Neutrophil (primary cell): ENCODE measurements around the gene PROCR.

ENCODE experiments used
- H3K27ac ChIP-seq: fragments of 200-600 bp; sonication (generic); 2 replicates; pipeline ENCODE4 v1.5.1; 2016; ENCODE audit warnings: mild to moderate bottlenecking, moderate library complexity
- H3K27me3 ChIP-seq: fragments of 200-600 bp; sonication (generic); 2 replicates; pipeline ENCODE4 v1.6.0; 2016; ENCODE audit warnings: mild to moderate bottlenecking
- H3K36me3 ChIP-seq: fragments of 200-600 bp; sonication (generic); 2 replicates; pipeline ENCODE4 v1.5.1; 2017
- H3K4me1 ChIP-seq, 2 experiments: fragments of 200-600 bp in 1 of 2; sonication (generic) in 1 of 2; 1 replicate in 1 of 2; 2 replicates in 1 of 2; pipeline versions ENCODE4 v1.5.1 to v1.6.1; 2013 to 2016; ENCODE audit warnings: low read depth in 1 of 2, low read length in 1 of 2, mild to moderate bottlenecking in 1 of 2, moderate library complexity in 1 of 2; ENCODE audit not compliant: control insufficient read depth in 1 of 2, insufficient read depth in 1 of 2
- H3K4me3 ChIP-seq, 2 experiments: fragments of 200-600 bp in 1 of 2; sonication (generic) in 1 of 2; 1 replicate in 1 of 2; 2 replicates in 1 of 2; pipeline ENCODE4 v1.5.1; 2013 to 2016; ENCODE audit warnings: low read depth in 1 of 2, low read length in 1 of 2, mild to moderate bottlenecking in 1 of 2, moderate library complexity in 1 of 2
- H3K9me3 ChIP-seq: fragments of 200-600 bp; sonication (generic); 2 replicates; pipeline ENCODE4 v1.5.1; 2016
- CTCF ChIP-seq: fragments of 200-600 bp; sonication (generic); IDR thresholded peaks from 2 replicates; pipeline ENCODE4 v1.5.1; 2016; ENCODE audit warnings: antibody characterized with exemption

Gene PROCR

GRCh38 chr20:35224536-35224935 is 52.7 kb downstream of the PROCR start:
- H3K27me3 ChIP-seq = peaks cover 57% of the 10 kb centered on the region
- peaks cover 0 to 8% of the 10 kb centered on the region in 2 experiments for H3K4me1 ChIP-seq
- H3K27ac ChIP-seq = no peak overlapping the region
- no peak for TF ChIP-seq CTCF
- H3K36me3 ChIP-seq = no peaks in the 10 kb centered on the region
- no peaks in the 10 kb centered on the region for H3K9me3 ChIP-seq
- H3K4me3 ChIP-seq = no peak overlapping the region

GRCh38 chr20:35225319-35226125 is 53.6 kb downstream of the PROCR start:
- H3K27ac ChIP-seq = no peak overlapping the region
- H3K36me3 ChIP-seq = no peaks in the 10 kb centered on the region
- no peaks in the 10 kb centered on the region for H3K9me3 ChIP-seq
- peaks cover 0 to 8% of the 10 kb centered on the region in 2 experiments for H3K4me1 ChIP-seq
- H3K4me3 ChIP-seq = no peak overlapping the region
- peaks cover 59% of the 10 kb centered on the region for H3K27me3 ChIP-seq
- TF ChIP-seq CTCF = no peak

- Histone ChIP-seq H3K9me3 (no peaks in the 10 kb centered on the region), H3K27me3 (peaks cover 59% of the 10 kb centered on the region), H3K4me3 (peak within 1 kb of the TSS in 1 of 2 experiments; percentile 14), H3K36me3 (no peaks in the 10 kb centered on the region), H3K4me1 (peaks cover 0 to 8% of the 10 kb centered on the region in 2 experiments), H3K27ac (no peak within 1 kb of the TSS)
- no peak for TF ChIP-seq CTCF
Measured at GRCh38 chr20:35226126-35226883, 54.4 kb downstream of the PROCR start, which contains the start of gene MMP24. Gene MMP24, plus strand, starts transcription at chr20:35226690. Its CDS starts 49 bp downstream, at chr20:35226739.
